Ishikawa (cell line): Measurements from ENCODE around the gene TTC36.

Experiments used
- CEBPB ChIP-seq: IDR thresholded peaks from 2 replicates; pipeline ENCODE4 v1.6.1; 2012
- EGR1 ChIP-seq: IDR thresholded peaks from 2 replicates; pipeline ENCODE4 v1.6.1; 2012
- MAX ChIP-seq: IDR thresholded peaks from 2 replicates; pipeline ENCODE4 v1.6.1; 2012
- REST ChIP-seq: IDR thresholded peaks from 2 replicates; pipeline ENCODE4 v1.6.1; 2012; ENCODE audit warnings: low read depth, mild to moderate bottlenecking
- YY1 ChIP-seq: IDR thresholded peaks from 2 replicates; pipeline ENCODE4 v1.6.1; 2012; ENCODE audit warnings: low read depth

- no peak for TF ChIP-seq EGR1
- TF ChIP-seq MAX: no peak
- TF ChIP-seq REST: no peak
- TF ChIP-seq YY1: no peak
- no peak for TF ChIP-seq CEBPB
These were observed 13.2 kb upstream of the TTC36 start for GRCh38 chr11:118514103-118514502.
